GM19240 (cell line): ENCODE data around the gene MAP3K20.
"Not testable (repeated sequence)": the region's sequence is repeated elsewhere in the genome, so short reads cannot be mapped to it uniquely, and the experiment has no call there.

Experiments used
- DNase-seq: peaks from one replicate; pipeline ENCODE4 v3.0.0; 2011; ENCODE audit warnings: low spot score; ENCODE audit not compliant: insufficient read length

MAP3K20 gene

GRCh38 chr2:173193925-173194324 is 118.3 kb downstream of the MAP3K20 start:
- no peak for DNase-seq

DNA sequence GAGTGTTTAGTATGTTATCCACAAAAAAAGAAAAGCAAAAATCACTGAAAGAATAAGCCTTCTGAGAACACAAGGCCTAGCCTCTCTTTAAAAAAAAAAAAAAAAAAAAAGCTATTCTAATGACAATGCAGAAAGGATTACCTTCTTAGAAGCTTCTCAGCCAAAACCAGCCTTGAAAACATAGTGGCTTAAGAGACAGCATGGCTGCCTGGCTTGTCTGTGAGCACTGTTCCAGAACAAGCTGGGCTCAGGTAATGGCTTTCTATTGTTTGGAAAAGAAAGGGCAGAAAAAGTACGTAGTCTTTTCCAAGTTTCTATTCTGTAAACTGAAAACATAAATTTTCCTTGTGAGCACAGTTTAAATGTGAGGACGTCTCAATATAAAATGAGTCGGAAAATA is 119.5 kb downstream of the MAP3K20 start:
- no peak for DNase-seq

GRCh38 chr2:173196080-173196479 is 120.4 kb downstream of the MAP3K20 start:
- no peak for DNase-seq

DNA sequence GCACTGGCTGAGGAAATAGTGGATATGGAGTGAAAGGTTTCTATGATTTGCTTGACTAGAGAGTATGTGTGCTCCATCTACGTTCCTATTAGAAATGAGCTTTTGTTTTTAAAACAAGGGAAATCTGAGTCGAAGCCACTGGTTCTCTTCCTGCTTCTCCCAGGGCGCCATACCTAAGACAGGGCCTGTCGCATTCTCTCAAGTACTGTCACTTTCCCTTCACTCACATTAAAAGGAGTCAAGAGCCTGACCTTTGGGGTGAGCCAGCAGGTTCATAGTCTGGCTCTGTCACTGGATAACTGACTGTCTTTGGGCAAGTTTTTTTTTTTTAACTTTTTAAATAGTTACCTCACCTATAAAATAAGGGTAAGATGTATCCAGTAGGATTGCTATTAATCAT is 121.0 kb downstream of the MAP3K20 start:
- no peak for DNase-seq

GRCh38 chr2:173198327-173198726 is 122.7 kb downstream of the MAP3K20 start:
- DNase-seq = no peak

- no peak for DNase-seq
Measured at GRCh38 chr2:173199294-173199693, 123.6 kb downstream of the MAP3K20 start.

DNA sequence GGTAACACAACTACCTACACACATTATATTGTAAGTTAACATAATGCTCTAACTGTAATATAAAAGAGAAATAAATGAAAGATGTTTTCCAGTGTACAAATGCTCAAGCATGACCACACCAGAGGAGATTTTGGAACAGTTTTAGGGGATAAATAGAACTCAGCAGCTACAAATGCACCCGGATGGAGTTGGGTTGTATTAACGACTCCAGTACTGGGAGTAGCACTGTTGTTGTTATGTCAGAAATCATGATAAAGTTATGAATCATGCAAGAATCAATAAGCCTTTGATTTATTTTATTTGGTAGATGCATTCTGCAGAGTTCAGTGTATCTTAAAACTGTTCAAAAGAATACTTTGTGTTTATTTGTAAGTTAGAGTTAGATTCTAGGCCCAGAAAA is 126.9 kb downstream of the MAP3K20 start:
- DNase-seq = no peak

GRCh38 chr2:173204316-173204715 is 128.7 kb downstream of the MAP3K20 start:
- no peak for DNase-seq

- no peak for DNase-seq
Measured at GRCh38 chr2:173205375-173205774, 129.7 kb downstream of the MAP3K20 start.

DNA sequence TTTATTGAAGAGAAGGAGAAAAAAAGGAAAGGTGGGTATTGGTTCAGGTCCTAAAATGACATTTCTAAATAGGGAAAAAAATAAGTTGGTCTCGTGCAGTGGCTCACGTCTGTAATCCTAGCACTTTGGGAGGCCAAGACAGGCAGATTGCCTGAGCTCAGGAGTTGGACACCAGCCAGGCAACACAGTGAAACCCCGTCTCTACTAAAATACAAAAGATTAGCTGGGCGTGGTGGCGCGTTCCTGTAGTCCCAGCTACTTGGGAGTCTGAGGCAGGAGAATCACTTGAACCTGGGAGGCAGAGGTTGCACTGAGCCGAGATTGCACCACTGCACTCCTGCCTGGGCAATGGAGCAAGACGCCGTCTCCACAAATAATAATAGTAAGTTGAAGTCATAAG is 131.5 kb downstream of the MAP3K20 start:
- DNase-seq = not testable (repeated sequence)

DNA sequence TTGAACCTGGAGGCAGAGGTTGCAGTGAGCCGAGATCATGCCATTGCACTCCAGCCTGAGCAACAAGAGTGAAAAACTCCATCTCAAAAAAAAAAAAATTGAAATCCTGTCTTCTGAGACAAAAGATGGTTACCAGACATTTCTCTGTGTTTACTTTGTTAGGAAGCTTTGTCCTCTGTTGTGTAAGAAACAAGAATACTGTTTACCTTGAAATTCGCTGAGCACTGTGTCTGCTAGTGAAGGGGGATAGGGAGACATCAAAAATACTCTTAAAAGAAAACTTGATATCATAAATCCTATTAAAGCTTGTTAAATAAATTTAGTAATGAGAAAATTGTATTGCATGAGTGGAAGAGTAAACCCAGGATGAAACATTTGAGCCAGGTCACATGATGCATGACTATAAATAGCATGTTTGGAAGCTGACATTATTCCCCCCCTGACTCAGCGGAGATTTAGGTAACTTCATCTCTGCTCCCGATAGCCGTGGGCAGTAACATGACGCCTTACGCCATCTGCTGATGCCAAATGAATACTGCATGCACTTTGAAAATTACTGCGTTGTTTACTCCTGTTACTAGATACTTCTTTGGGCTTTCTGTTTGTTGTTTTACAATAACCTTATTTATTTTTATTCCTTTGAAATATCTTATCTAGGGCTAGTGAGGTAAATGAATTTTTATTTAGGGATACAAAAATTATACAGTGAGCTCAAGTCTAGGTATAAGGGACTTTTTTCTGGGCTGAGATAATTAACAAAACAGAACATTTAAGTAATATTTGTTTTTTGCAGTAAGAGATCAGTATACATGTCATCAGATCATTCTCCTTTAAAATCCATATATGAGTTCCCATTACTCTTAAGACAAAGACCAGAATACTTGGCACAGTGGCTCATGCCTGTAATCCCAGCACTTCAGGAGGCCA is 134.9 kb downstream of the MAP3K20 start:
- peak; percentile 10 for DNase-seq

- no peak for DNase-seq
Measured at GRCh38 chr2:173213181-173213580, 137.5 kb downstream of the MAP3K20 start.

DNA sequence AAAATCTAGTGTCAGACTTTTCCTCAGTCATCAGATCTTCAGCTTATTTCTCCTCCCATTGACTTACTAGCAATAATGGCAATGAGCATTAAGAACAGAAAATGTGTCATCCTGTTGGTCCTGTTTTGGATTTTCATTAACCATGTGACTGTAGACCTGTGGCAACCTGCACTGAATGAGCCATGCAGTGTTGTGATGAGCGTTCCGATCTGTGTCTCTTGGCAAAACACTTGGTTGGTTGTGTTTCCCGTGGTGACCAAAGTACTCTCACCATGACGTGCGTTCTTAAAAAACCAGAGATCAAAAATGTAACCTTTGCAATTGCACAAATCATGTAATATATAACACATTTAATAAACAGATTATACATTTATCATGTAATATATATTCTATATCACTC is 138.6 kb downstream of the MAP3K20 start:
- DNase-seq = no peak

GRCh38 chr2:173215316-173215715 is 139.7 kb downstream of the MAP3K20 start:
- no peak for DNase-seq

GRCh38 chr2:173216051-173216450 is 140.4 kb downstream of the MAP3K20 start:
- DNase-seq = no peak

DNA sequence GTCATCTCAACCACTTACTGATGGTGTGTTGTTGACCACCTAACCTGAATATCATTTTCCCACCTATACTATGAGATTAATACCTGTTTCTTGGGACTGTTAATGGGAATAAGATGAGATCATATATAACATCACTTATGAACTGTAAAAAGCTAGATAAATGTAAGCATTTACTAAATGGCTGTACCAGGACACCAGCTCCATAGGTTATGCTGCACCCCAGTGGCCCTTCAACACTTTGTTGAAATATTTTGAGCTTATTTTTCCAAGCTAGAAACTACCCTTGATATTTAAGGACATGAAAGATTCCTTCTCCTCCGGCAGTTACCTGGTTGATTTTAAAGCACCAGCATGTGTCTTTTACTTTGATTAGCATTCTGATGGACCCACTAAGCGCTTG is 141.0 kb downstream of the MAP3K20 start:
- no peak for DNase-seq

GRCh38 chr2:173217116-173217840 is 141.6 kb downstream of the MAP3K20 start:
- DNase-seq = no peak

- DNase-seq = no peak
Measured at GRCh38 chr2:173218326-173219056, 142.8 kb downstream of the MAP3K20 start.

GRCh38 chr2:173221132-173221695 is 145.6 kb downstream of the MAP3K20 start:
- no peak for DNase-seq

GRCh38 chr2:173221937-173222594 is 146.4 kb downstream of the MAP3K20 start:
- no peak for DNase-seq

DNA sequence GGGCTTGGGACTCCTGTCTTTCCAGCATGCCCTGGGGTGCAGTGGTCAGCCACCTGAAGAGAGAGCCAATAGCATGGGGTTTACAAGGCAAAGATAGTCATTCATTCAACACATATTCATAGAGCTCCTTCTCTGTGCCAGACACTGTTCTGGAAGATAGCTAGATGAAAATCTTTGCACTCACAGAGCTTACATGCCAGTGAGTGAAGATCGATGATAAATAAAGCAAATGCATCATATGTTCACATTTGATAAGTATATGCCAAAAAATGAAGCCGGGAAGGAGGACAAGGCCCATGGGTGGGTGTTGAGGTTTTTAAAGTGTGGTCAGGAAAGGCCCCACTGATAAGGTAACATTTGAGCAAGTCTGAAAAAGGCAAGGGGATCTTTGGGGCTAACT is 148.2 kb downstream of the MAP3K20 start:
- DNase-seq = no peak
